Esophagus muscularis mucosa (tissue), 3 donors: Measurements from ENCODE around the gene DUSP10.

ENCODE experiments used
- POLR2A ChIP-seq: fragments of 450-650 bp; IDR thresholded peaks from one replicate; pipeline ENCODE4 v1.6.1; 2017; ENCODE audit warnings: antibody characterized with exemption, moderate library complexity, mild to moderate bottlenecking, low read depth
- POLR2AphosphoS5 ChIP-seq, 2 donors: sonication (generic); formaldehyde crosslinking; IDR thresholded peaks; one replicate each; pipeline ENCODE4 v1.6.1; 2017; ENCODE audit warnings: antibody characterized with exemption in 2 of 2
- TF ChIP-seq, protein P1 (sequence below), 3 experiments: fragments of 200-600 bp in 2 of 3; fragments of 450-650 bp in 1 of 3; sonication (generic) in 2 of 3; IDR thresholded peaks; one replicate each; pipeline ENCODE4 v1.5.1; 2017 to 2019; ENCODE audit warnings: antibody characterized with exemption in 3 of 3, mild to moderate bottlenecking in 2 of 3, moderate library complexity in 1 of 3

DNA sequence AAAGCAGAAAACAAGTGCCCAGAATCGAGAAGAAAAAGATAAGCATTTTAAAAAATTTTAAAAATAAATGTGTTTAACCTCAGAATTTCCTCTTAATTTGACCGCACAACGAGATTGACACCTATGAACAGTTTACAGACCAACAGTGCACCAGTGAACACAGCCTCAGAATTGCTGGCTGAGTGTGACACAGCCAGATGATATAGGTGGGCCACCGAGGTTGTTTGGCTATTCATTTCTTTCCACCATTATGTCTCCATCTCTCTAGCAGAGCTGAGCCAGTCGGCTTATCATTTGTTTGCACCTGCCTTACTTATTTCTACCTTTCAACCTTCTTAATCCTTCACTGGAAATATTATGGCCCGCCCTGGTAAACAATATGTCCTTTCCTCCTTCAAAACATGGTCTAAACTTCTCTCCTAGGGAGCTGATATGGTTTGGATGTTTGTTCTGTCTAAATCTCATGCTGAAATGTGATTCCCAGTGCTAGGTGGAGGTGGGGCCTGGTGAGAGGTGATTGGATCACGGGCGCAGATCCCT, 86.1 kb downstream of the DUSP10 start:
- TF ChIP-seq POLR2A (no peak), POLR2AphosphoS5 (IDR thresholded peaks at IDR 0.05) (no peak)
- TF ChIP-seq, protein P1, sequence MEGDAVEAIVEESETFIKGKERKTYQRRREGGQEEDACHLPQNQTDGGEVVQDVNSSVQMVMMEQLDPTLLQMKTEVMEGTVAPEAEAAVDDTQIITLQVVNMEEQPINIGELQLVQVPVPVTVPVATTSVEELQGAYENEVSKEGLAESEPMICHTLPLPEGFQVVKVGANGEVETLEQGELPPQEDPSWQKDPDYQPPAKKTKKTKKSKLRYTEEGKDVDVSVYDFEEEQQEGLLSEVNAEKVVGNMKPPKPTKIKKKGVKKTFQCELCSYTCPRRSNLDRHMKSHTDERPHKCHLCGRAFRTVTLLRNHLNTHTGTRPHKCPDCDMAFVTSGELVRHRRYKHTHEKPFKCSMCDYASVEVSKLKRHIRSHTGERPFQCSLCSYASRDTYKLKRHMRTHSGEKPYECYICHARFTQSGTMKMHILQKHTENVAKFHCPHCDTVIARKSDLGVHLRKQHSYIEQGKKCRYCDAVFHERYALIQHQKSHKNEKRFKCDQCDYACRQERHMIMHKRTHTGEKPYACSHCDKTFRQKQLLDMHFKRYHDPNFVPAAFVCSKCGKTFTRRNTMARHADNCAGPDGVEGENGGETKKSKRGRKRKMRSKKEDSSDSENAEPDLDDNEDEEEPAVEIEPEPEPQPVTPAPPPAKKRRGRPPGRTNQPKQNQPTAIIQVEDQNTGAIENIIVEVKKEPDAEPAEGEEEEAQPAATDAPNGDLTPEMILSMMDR (IDR thresholded peaks at IDR 0.05) = no peak
